HG03469 (cell line): ENCODE data around the gene KRTAP17-1.

Source experiments
- ATAC-seq: cut with Tn5 transposase; IDR thresholded peaks from one replicate; pipeline ENCODE4 v1.9.1; 2021; ENCODE audit warnings: mild to moderate bottlenecking, moderate library complexity, moderate number of reproducible peaks; ENCODE audit not compliant: unreplicated experiment

Gene KRTAP17-1

DNA sequence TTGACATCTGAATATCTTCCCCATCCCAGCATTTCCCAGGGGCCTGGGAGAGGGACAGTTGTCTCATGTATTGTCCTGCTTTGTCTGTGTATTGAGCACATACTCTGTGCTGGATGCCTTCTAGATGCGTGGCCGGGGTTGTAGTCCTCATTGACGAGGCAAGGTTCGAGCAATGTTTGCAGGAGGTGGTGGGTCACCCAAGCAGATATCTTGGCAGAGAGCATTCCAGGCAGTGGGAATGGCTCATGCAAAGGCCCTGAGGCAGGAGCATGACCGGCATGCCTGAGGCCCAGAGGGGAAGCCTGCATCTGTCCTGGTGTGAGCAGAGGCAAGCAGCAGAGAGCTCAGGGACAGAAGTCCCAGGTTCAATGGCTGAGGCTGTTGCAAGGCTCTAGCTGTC, 17.6 kb upstream of the KRTAP17-1 start:
- no peak for ATAC-seq

DNA sequence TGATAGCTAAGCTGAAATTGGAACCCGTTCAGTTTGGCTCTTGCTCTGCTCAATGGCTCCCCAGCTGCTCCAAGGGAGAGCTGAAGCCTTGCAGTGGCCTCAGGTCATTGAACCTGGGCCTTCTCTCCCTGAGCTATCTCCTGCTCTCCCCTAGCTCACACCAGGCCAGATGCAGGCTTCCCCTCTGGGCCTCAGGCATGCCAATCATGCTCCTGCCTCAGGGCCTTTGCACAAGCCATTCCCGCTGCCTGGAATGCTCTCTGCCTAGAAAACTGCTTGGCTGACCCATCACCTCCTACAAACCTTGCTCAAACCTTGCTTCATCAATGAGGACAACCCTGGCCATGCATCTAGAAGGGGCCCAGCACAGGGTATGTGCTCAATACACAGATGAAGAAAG, 16.7 kb upstream of the KRTAP17-1 start:
- no peak for ATAC-seq

DNA sequence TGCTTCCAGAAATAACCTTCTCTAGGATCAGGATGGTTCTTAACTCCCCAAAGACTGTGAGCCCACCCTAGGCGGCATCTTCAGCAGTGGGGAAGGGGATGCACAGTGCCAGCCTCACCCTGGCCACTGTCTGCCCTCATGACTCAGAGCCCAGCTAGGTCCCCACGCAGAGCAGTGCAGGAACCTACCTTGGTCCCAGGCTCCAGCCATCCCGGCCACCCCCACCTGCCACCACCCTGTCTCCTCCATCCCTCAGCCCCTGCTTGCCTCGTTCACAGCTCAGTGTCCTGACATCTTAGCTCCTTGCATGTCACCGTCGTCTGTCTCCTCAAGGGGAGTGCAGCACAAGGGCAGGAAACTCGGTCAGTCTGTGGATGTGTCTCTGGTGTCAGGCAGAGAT, 16.1 kb upstream of the KRTAP17-1 start:
- no peak for ATAC-seq

DNA sequence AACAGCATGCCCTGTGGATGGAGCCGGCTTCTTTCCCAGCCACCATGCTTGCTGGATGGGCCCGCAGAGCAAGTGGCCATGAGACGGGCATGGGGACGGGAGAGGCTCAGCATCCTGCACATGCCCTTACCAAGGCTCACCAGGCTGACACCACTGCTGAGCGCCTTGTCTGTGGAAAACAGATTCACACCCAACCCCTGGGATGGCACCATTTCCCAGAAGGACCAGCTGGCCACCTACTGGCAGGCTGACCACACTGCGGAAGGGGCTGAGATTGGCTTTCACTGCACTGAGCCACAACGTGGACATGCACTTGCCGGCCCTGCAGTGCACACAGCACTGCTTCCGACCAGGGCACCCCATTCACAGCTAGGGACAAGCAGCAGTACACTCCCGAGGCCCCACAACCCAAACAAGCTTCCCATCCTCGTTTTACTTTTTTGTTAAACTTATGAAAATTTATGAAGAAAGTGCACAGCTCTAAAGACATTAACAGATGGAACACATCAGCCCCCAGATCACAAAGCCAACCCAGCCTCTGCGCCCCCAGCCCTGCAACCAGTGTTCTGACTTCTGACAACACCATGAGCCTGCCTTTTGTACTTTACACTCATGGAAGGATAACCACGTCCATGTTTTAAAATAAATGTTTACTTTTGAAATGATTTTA, 13.9 kb upstream of the KRTAP17-1 start:
- ATAC-seq, result no peak

DNA sequence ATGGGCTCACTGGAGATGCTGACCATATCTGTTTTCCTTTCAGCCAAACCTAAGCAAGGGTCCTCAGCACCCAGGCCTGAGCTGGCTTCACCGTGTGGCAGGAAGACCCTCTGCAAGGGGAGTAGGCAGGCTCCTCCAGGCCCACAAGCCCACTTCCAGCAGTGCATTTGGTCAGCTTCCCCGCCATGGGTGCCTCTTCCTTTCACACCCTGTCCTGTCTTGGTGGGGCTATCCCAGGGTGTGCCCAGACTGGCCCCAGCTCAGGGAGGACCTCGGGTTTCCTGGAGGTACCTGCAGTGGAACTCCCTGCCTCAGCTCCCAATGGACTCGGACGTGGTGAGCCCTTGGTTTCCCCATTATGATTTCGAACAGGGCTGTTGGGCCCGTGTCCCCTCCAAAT, 12.7 kb upstream of the KRTAP17-1 start:
- no peak for ATAC-seq

DNA sequence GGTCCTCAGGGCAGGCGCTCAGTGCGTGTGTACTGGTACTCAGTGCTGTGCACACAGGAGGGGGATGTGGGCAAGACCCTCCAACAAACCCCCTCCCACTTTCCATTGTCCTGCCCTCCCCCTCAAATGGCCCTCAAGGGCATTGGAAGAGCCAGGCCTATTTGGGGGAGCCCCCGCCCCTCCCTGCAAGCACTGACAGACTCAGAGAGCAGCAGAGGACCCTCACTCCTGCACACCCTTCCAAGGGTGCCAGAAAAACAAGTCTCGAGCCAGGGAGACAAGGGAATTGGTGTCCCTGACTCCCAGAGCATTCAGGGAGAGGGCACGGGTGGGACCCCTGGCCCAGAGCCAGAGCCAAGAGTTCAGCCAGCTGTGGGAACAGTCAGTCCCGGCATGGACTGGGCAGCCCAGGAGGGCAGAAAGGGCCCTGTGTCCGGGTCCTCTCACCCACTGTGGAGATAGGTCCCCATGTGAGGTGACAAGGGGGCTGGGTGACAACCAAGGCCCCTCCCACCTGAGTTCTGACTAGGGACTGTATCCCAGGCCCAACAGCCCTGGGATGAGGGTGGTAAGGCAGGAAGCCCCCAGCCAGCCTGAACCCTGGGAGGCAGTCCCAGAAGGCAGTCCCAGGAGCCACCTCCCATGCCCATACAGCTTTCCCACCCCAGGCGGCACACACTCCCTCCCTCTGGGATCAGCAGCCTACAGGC, 12.1 kb upstream of the KRTAP17-1 start:
- no peak for ATAC-seq

DNA sequence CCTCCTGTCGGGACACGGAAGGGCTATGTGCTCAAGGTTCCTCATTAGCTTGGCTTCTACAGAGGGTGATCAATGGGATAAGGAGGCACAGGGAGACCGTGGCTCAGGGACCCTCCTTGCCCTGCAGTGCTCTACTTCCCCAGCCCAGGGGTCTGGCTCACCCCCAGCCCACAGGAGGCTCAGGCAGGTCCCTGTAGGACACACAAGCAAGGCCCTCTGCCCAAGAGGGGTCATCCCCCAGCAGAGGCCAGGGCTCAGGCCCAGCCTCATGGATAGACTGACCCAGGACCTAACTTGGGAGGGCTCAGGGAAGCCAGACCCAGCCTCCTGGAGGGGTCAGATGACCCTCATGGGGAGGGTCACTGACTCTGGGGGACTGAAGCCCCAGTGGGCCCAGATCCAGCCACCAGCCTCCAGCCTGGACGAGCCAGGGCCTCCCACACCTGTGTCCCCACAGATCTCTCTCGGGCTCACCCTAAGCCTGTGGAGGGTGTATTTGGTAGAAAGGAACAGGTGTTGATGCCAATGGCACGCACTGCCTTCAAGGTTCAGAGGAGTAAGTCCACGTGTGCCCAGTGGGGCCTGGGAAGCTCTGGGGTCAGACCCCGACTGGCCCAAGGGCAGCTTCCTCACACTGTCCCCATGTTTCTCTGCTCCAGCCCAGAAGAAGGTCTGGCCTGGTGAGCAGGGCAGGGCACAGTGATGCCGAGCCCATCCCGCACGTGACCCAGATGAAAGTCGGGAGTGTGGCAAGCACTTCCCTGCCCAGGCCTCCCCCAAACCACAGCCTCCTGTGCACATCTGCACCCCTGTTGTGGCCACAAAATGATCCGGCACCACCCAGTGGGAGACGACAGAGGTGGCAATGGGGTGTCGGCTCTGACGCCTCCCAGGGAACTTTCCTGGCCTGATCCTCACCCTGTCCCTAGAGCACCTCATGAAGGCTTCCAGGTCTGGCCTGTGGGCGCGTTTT, 10.9 kb upstream of the KRTAP17-1 start:
- no peak for ATAC-seq

DNA sequence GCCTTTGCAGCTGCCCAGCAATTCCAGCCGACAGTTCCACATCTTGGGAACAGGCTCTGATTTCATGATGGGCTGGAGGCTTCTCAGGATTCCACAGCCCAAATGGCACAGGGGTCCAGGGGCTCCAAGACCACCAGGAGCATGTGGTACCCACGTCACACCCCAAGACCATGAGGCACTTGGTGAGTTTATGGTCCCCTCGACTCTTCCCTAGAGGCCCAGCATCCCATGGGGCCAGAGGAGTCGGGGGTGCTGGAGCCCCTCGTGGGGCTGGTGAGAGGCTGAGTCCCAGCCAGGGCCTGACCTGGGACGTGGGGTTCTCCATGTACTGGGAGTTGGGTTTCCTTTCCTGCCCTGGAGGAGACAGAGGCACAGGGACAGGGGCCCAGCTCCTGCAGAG, 10.1 kb upstream of the KRTAP17-1 start:
- no peak for ATAC-seq

DNA sequence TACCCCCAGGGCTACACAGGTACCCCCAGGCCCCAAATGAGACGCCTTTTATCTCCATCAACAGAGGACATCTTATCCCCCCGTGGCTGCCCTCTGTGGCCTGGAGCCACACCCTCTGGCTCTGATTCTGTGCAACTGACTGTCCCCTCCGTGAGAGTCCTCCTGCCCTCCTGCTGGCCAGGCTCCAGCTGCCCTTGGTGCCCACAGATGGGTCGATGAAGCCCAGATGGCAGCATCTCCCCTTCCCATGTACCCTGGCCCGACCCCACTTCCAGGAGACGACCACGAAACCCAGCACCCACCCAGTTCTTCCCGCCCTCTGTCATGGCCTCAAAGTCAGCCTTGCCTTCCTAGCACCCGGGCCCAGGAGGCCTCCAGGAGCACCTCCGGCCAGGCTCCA, 9.6 kb upstream of the KRTAP17-1 start:
- ATAC-seq, result no peak

DNA sequence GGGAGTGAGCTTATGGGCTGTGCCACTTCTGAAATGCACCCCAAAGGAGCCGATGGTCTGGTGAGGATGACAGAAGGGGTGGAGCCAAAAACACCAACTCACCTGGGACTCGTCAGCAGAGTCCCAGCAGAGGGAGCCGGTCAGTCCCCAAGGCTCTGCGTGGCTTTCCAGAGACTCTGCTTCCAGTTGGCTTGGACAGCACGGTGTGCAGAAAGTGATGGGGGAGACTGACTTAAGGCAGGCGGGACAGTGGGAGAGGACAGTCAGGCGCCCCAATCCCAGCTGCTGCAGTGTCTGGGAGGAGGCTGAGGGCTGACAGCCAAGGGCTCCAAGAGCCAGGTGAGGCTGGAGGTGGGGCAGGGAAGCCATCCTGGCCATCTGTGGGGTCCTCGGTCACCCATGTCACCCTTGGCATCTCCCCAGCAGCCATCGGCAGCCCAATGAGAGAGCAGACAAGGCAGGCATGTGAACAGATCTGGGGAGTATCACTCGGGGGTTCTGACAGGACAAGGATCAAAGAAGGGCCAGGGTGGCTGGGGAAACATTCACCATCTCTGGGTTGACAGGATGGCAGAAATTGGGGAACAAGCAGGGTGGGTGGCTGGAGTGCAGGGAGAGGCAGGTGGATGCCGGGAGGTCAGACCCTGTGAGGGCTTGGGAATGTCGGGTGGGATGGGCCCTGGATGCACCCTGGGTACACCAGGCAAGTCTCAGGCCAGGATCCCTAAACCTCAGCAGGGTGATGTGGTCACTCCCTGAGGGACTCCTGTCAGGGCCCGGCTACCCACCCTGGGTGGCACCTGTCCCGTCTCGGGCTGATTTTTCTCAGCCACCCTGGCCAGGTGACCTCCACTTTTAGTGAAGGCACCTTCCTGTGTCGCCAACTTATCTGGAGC, 8.9 kb upstream of the KRTAP17-1 start:
- ATAC-seq, result no peak

DNA sequence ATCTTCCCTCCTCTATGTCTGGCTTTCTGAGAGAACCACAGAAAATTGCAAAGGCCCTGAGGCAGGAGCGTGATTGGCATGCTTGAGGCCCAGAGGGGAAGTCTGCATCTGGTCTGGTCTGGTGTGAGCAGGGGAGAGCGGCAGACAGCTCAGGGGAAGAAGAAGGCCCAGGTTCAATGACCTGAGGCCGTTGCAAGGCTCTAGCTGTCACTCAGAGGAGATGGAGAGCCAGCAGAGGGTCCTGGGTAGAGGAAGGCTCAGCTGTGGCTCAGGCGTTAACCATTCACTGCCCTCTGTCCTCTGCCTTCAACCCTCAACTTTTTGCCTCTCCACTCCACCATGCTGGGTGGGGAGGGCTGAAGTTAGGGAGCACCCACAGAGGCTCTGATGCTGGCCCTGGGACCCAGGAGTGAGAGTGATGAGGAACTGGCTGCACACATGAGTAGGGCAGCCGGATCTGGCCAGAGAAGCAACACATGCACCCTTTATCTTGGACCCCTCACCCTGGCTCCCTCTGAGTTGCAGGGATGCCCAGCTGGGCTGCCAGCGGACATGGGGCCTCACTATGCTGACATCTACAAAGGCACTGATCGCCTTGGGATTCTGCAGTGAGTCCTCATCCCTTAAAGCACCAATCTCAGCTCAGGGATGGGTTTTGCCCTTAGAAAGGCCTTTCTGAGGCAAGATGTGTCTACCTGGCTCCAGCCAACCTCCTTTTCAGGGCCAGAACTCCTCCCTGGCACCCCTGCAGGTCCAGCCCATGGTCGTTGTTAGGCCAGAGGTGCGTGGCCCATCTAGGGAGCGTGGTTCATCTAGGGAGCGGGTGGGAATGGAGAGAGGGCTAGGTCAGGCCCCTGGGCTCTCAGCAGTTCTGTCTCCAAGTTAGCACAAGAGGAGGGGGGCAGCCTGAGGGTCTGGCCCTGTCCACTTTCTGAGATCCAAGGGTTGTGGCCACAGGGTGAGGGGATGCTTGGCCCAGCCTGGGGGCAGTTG, 7.7 kb upstream of the KRTAP17-1 start:
- no peak for ATAC-seq

DNA sequence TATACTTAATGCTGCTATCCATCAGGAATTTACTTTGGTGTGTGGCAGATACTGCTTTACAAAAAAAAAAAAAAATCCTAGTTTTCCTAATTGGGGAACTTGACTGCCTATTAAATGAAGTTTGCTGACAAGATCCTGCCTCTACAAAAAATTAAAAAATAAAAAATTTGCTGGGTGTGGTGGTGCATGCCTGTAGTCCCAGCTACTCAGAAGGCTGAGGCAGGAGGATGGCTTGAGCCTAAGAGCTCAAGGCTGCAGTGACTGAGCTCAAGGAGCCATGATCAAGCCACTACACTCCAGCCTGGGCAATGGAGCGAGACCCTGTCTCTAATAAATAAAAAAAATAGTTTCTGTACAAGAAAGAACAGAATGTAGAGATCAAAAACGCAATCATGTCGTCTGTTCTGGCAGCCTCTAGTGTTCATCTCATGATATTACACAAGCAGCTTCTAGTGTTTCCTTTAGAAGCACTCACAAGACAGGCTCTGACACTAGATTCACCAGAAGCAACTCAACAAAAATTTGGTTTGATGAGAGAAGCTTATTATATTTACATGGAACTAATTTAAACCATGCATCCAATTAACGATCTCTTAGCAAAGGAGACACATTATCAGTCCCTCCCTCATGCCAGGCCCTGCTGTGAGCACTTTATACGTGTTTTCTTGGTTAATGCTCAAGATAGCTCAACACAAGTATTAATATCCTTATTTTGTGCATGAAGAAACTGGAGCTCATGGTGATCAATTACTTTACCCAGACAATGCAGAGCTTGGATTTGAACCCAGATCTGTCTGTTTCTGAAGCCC, 6.8 kb upstream of the KRTAP17-1 start:
- no peak for ATAC-seq

DNA sequence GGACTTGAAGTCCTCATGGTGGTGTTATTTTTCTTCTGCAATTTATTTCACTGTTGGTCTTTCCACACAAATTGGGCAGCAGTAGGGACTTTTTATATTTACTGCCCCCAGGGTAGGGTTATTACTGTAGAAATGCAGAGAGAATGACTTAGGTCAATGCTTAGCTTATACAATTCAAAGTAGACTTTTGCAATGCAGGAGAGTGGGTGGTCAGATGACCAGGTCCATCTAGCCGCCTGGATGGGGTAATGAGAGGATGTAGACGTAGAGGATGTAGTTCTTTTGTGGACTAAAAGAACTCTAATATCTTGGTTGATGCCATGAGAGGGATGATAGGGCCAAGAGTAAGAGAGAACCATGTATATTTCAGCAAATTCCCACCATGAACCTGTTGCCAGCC, 2.7 kb upstream of the KRTAP17-1 start:
- no peak for ATAC-seq

DNA sequence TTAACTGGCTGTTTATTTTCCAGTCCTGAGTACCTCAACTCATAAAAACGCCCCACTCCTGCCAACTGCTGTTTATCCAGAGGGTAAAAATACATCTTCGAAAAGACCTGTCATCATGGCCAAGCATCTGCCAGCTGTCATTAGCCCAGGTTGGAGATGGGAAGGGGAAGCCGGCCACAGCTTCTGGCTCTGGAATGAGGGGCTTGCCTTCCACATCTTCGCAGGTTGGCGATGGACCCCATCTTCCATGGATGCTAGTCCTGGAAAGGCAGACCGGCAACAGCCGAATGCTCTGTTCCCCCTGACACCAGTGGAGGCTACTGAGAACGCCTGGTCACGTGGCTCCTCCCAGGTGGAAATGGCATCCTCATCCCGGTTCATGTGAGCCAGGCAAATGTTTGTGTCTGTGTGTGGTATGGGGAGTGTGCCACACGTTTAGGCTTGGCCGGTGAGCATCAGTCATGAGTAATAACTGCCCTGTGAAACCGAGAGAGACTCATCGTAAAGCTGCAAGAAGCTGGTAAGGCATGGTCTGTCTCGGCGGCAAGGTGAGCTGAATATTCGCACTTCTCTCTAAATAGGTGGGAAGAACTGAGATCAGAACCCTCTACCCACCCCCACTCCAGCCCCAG, 420 bp upstream of the KRTAP17-1 start:
- no peak for ATAC-seq

DNA sequence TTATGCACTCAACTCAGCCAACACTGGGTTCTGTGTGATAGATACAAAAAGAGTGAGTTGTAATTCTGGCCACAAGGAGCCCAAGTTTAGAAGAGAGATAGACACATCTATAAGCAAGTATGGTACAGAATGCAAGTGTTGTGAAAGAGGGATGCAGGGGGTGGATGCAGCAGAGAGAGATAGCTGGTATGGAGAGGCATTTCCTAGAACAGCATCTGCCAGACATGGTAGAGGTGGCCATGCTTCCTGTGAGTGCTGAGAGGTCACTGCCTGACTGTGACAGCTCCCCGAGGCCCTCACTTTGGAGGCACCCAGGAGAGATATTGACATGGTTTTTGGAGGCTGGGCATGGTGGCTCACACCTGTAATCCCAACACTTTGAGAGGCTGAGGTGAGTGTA, 4.4 kb downstream of the KRTAP17-1 start:
- no peak for ATAC-seq

DNA sequence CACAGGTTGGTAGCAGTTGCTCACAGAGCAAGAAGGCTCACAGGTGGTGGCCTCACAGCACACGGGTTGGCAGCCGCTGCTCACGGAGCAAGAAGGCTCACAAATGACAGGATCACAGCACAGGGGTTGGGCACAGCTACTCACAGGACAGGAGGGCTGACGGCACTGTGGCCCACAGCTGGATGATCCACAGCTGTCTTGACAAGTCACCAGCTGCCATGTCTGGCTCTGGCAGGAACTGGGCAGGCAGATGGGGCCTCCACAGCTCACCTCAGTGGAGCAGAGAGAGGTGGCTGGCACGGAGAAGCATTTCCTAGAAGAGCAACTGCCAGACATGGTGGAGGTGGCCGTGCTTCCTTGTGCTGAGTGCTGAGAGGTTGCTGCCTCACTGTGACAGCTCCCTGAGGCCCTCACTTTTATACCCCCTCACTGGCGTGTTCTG, 6.6 kb downstream of the KRTAP17-1 start, which contains the start of gene KRTAP16-1:
Gene KRTAP16-1 (minus strand): TSS at position 392 of the 442 bp plus-strand sequence. CDS start 56 bp downstream, at position 336.
- ATAC-seq, result no peak

DNA sequence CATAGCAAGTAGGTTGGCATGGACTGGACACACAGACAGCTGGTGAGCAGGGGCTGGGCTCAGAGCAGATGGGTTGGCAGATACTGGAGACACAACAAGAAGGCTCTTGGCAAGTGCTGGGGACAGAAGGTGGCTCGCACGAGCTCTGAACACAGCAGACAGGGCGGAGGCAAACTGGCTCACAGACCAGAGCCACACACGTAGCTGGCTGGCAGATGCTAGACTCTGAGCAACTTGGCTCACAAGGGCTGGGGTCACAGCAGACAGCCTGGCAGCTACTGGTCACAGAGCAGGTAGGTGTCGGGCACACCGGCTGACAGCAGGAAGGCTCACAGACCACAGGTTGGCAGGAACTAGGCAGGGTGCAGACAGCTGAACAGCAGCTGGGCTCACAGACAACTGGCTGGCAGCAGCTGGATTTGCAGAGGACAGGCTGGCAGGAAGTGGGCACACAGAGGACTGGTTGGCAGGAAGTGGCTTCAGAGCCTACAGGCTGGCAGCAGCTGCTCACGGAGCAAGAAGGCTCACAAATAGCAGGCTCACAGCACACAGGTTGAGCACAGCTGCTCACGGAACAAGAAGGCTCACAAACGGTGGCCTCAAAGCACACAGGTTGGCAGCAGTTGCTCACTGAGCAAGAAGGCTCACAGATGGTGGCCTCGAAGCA, 7.1 kb downstream of the KRTAP17-1 start:
- no peak for ATAC-seq
